NCI-H82 treated with DMSO at 0.1 percent for 48 hours (cell line): ENCODE data around the gene MMUT.
"Not testable (repeated sequence)": the region's sequence is repeated elsewhere in the genome, so short reads cannot be mapped to it uniquely, and the experiment has no call there.

Experiments
- DNase-seq: peaks from one replicate; lab custom pipeline; 2025; ENCODE audit not compliant: unreplicated experiment; lab: John Stamatoyannopoulos, UW

MMUT gene

GRCh38 chr6:49423817-49424216 lies 39.2 kb downstream of the MMUT start:
- peak; percentile 36 for DNase-seq

DNA sequence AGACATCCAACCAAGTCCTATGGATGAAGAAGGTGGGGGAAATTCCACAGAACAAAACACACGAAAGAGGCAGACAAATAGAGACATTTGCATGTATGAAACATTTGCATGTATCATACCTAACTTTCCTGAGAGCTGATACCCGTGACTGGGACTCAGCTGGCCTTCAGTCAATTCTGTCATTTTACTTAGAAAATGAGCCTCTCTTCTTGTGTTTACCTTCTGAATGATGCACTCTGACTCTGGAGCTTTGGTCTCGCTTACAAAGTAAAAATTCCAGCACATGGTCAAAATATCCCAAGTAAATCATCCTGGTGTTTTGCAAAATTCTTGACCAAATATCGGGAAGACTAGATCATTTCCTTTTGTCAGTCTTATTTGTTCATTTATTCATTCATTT lies 46.9 kb downstream of the MMUT start:
- DNase-seq = no peak

- no peak for DNase-seq
Measured at GRCh38 chr6:49415358-49415757, 47.7 kb downstream of the MMUT start.

DNA sequence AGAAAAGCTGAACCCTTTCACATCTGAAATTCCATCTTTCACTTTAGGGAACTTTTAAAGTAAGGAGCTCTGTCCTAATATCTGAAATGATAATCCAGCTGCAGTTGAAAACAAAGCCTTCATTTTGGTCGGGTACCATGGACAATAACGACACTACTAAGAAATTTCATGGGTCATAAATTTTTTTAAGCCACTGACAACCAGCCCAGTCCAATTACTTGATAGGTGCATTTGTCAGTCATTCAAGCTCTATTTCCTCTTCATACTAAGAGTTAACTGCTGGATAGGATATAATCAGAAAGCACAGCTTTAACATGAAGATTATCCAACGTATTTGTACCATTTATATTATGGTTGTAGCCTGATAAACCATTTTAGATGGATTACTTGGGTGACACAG lies 52.5 kb downstream of the MMUT start:
- DNase-seq = no peak

- DNase-seq = peak; percentile 76
Measured at GRCh38 chr6:49409951-49410542, 53.0 kb downstream of the MMUT start.

GRCh38 chr6:49406250-49406970 lies 56.6 kb downstream of the MMUT start:
- DNase-seq = no peak

DNA sequence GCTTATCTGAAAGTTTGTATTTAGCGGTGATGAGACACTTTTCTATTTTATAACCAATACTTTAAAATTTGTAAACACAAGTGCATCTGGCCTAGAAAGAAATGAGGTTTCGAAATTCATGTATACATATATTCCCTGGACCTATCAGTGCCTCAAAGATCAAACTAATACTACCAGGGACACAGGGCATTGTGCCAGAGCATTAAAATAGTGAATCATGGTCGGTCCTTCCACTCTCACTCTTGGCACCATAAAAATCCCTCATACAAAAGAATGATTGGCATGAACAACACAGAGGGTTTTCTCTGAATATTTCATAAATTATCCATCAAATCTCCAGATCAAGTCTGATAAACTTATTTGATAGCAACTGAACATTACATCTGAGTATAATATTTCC lies 62.0 kb downstream of the MMUT start:
- DNase-seq = no peak

GRCh38 chr6:49386667-49387508 lies 76.2 kb downstream of the MMUT start:
- not testable (repeated sequence) for DNase-seq

DNA sequence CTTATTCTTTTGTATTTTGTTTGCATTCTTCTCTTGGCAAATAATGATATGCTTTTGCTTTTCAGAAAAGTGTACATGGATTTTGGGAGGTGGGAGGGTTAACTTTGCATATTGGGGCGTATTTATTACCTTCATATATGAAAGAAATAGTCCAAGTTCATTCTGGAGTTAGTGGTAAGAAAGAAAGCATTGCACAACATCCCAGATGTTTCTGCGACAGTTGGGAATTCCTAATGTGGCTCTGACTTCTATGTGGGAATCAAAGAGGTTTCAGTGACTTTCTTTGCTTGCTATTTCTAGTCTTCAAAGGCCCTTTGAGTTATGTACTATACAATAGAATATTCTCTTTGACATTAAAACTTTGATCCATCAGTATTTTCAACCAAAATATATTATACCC lies 78.1 kb downstream of the MMUT start:
- DNase-seq = no peak
